COLO668 (cell line): ENCODE results near the gene TGFBR3L.
"Not testable (repeated sequence)": the region's sequence is repeated elsewhere in the genome, so short reads cannot be mapped to it uniquely, and the experiment has no call there.

Experiments used
- DNase-seq: peaks from one replicate; lab custom pipeline; 2025; ENCODE audit not compliant: unreplicated experiment; lab: John Stamatoyannopoulos, UW

Gene TGFBR3L

GRCh38 chr19:7879111-7879807, 35.4 kb upstream of the TGFBR3L start:
- no peak for DNase-seq

- DNase-seq = no peak
Observed at GRCh38 chr19:7879836-7880235, 34.8 kb upstream of the TGFBR3L start.

GRCh38 chr19:7881910-7882309, 32.7 kb upstream of the TGFBR3L start:
- no peak for DNase-seq

- peak; percentile 68 for DNase-seq
Observed at GRCh38 chr19:7883105-7883504, 31.5 kb upstream of the TGFBR3L start.

- DNase-seq = no peak
Observed at GRCh38 chr19:7883796-7884570, 30.6 kb upstream of the TGFBR3L start.

GRCh38 chr19:7885818-7886217, 28.8 kb upstream of the TGFBR3L start:
- DNase-seq = no peak

GRCh38 chr19:7887408-7888144, 27.1 kb upstream of the TGFBR3L start:
- DNase-seq = no peak

- peak; percentile 61 for DNase-seq
Observed at GRCh38 chr19:7888145-7888825, 26.3 kb upstream of the TGFBR3L start, which contains the start of gene LRRC8E. Gene LRRC8E (plus strand): TSS chr19:7888510. CDS start chr19:7895604, 7,094 bp downstream.

- no peak for DNase-seq
Observed at GRCh38 chr19:7888826-7889217, 25.8 kb upstream of the TGFBR3L start.

GRCh38 chr19:7893362-7894101, 21.1 kb upstream of the TGFBR3L start:
- DNase-seq = not testable (repeated sequence)

- DNase-seq = peak; percentile 67
Observed at GRCh38 chr19:7894612-7895309, 19.9 kb upstream of the TGFBR3L start.

GRCh38 chr19:7895565-7895964, 19.1 kb upstream of the TGFBR3L start:
- DNase-seq = no peak

- no peak for DNase-seq
Observed at GRCh38 chr19:7897292-7897691, 17.3 kb upstream of the TGFBR3L start.

- DNase-seq = no peak
Observed at GRCh38 chr19:7898967-7899366, 15.7 kb upstream of the TGFBR3L start.

- no peak for DNase-seq
Observed at GRCh38 chr19:7899751-7900378, 14.8 kb upstream of the TGFBR3L start.

GRCh38 chr19:7900401-7900870, 14.2 kb upstream of the TGFBR3L start:
- no peak for DNase-seq

- no peak for DNase-seq
Observed at GRCh38 chr19:7900931-7901330, 13.7 kb upstream of the TGFBR3L start.

GRCh38 chr19:7901337-7901736, 13.3 kb upstream of the TGFBR3L start:
- no peak for DNase-seq

GRCh38 chr19:7902796-7903243, 11.8 kb upstream of the TGFBR3L start:
- no peak for DNase-seq
